ENCODE results near the gene F10.

The F10 gene

DNA sequence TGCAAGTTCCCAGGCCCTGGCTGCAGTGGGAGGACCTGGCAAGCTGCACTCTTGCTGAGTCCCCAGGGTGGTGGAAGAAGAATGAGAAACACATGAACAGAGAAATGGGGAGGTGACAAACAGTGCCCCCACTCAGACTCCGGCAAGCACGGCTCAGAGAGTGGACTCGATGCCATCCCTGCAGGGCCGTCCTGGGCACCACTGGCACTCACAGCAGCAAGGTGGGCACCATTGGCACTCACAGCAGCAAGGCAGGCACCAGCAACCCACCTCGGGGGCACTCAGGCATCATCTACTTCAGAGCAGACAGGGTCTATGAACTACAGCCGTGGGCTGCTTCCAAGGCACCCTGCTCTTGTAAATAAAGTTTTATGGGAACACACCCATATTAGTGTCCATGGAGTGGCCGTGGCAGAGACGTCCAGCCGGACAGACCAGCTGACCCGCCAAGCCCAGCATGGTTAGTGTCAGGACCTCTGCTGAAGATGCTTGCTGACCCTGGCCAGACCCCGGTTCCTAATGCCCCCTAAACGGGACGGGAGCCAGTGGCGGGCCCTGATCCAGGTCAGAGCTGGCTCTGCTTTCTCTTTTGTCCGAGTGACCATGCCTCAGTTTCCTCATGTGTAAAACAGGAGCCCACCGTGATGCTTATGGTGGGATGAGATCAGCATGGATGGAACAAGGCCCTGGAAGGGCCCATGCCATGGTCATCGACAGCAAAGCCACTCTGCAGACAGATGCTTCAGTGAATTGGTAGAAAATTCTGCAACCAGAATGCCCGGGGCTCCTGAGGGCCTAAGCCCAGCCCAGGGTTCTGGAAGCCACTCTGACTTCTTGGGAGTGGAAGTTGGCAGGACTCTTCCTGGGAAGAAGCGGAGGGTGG, 2.1 kb upstream of the F10 start:
- DNase-seq (ENCODE audit: low spot score), result no peak
- TF ChIP-seq, protein P1, sequence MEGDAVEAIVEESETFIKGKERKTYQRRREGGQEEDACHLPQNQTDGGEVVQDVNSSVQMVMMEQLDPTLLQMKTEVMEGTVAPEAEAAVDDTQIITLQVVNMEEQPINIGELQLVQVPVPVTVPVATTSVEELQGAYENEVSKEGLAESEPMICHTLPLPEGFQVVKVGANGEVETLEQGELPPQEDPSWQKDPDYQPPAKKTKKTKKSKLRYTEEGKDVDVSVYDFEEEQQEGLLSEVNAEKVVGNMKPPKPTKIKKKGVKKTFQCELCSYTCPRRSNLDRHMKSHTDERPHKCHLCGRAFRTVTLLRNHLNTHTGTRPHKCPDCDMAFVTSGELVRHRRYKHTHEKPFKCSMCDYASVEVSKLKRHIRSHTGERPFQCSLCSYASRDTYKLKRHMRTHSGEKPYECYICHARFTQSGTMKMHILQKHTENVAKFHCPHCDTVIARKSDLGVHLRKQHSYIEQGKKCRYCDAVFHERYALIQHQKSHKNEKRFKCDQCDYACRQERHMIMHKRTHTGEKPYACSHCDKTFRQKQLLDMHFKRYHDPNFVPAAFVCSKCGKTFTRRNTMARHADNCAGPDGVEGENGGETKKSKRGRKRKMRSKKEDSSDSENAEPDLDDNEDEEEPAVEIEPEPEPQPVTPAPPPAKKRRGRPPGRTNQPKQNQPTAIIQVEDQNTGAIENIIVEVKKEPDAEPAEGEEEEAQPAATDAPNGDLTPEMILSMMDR (IDR thresholded peaks at IDR 0.05; ENCODE audit: poor library complexity, severe bottlenecking), result no peak
- Histone ChIP-seq H3K4me3 (ENCODE audit: severe bottlenecking) (no peak overlapping the region), H3K27me3 (ENCODE audit: insufficient read depth, poor library complexity, severe bottlenecking) (no peaks in the 10 kb centered on the region), H3K4me1 (ENCODE audit: insufficient read depth, poor library complexity, severe bottlenecking) (no peaks in the 10 kb centered on the region), H3K9me3 (ENCODE audit: severe bottlenecking) (no peaks in the 10 kb centered on the region), H3K36me3 (ENCODE audit: low read depth) (no peaks in the 10 kb centered on the region), H3K27ac (ENCODE audit: poor library complexity, severe bottlenecking) (no peak overlapping the region)
- ATAC-seq (ENCODE audit: low read depth), result no peak

DNA sequence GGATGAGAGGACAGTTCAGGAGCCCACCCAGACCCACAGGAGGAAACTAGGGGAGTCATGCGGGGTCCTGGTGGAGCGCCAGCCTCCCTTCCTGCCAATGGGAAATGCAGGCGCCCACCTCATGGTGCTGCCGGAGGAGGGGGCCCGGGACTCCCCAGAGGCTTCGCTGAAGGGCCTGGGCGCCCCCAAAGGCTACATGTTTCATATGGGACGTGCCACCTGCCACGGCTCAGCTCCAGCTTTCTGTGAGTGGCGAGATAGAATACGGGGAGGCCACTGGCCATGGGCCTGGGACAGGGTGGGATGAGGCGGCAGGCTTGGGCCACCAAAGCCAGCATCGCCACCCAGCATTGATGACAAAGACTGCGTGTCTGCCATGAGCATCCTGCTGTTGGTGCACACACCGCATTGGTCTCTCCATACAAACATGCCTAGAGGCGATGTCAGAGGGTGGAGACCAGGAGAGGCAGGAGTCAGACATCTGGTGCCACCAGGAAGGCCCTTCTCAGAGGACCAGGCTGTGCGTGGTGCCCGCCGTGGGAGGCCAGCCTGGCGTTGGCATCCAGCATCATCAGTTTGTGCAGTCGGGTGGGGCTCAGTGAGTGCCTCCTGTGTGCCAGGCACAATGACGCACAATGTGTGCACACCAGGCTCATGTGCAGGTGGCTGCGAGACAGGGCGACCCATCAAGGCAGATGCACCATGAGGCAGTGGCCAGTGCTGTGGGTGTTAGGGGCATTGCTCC, 1.2 kb upstream of the F10 start:
- Histone ChIP-seq H3K27me3 (ENCODE audit: insufficient read depth, poor library complexity, severe bottlenecking) (no peaks in the 10 kb centered on the region), H3K27ac (ENCODE audit: poor library complexity, severe bottlenecking) (no peak overlapping the region), H3K9me3 (ENCODE audit: severe bottlenecking) (no peaks in the 10 kb centered on the region), H3K36me3 (ENCODE audit: low read depth) (no peaks in the 10 kb centered on the region), H3K4me3 (ENCODE audit: severe bottlenecking) (no peak overlapping the region), H3K4me1 (ENCODE audit: insufficient read depth, poor library complexity, severe bottlenecking) (no peaks in the 10 kb centered on the region)
- no peak for ATAC-seq (ENCODE audit: low read depth)
- no peak for DNase-seq (ENCODE audit: low spot score)
- TF ChIP-seq, protein P1 (IDR thresholded peaks at IDR 0.05; ENCODE audit: poor library complexity, severe bottlenecking), result no peak

DNA sequence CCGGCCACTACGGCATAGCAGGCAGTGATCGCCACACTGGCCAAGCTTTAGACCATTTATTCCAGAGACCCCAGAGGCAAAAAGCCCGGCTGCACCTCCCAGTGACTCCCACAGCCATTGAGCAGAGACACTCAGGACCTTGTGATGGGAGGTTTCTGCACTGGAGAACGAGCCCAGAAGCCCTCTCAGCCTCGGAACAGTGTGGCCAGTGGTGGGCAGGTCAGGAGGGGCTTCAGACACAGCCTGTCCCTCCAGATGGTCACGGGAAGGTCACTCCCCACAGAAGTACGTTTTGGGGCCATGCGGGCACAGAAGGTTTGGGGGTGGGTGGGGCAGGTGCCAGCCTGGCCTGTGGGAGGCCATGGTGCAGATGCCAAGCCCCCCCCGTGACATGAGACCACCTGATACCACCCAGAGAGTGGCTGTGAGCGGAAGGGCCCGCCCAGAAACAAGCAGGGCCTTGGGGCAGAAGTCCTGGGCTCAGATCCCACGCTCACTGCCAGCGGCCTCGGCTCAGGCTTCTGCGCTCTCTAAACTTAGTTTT, 599 bp upstream of the F10 start:
- Histone ChIP-seq H3K4me3 (ENCODE audit: severe bottlenecking) (no peak overlapping the region), H3K36me3 (ENCODE audit: low read depth) (no peaks in the 10 kb centered on the region), H3K27me3 (ENCODE audit: insufficient read depth, poor library complexity, severe bottlenecking) (no peaks in the 10 kb centered on the region), H3K9me3 (ENCODE audit: severe bottlenecking) (no peaks in the 10 kb centered on the region), H3K4me1 (ENCODE audit: insufficient read depth, poor library complexity, severe bottlenecking) (no peaks in the 10 kb centered on the region), H3K27ac (ENCODE audit: poor library complexity, severe bottlenecking) (no peak overlapping the region)
- TF ChIP-seq, protein P1 (IDR thresholded peaks at IDR 0.05; ENCODE audit: poor library complexity, severe bottlenecking), result no peak
- DNase-seq (ENCODE audit: low spot score), result no peak
- ATAC-seq (ENCODE audit: low read depth), result no peak

DNA sequence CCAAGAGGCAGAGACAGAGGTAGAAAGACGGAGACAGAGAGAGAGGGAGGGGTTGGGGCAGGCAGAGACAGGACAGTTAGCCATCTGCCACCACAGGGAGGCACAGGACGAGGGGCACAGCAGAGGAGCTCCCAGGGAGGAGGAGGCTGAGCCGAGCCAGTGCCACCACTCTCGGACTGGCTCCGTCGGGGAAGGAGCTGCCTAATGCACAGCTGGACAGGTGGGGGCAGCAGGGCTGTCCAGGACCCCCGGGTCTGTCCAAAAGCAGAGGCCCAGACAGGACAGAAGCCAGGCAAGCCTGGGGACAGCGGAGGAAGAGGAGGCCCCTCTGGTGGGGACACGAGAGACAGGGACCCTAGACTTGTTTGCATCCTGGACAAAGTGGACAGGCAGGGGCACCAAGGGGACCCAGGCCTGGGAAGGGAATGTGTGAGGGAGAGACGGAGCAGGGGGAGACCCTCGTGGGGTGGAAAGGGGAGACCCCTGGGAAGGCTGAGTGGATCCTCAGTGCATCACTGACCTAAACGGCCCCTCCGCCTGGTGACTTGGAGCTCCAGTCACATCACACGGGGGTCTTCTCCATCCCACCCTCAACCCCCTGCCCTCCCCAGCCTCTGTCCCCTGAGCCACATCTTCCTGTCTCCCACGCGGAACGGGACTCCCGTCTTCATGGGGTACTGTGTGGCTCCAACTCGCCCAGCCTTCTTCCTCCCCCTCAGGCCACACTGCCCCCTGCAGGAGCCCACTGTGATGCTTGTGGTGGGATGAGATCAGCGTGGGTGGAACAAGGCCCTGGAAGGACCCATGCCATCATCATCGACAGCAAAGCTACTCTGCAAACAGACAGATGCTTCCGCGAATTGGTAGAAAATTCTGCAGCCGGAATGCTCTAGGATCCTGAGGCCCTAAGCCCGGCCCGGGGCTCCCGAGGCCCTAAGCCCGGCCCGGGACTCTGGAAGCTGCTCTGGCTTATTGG, 915 bp downstream of the F10 start:
- ATAC-seq (ENCODE audit: low read depth) (no peak), DNase-seq (ENCODE audit: low spot score) (no peak)
- H3K9me3 ChIP-seq (ENCODE audit: severe bottlenecking), result no peaks in the 10 kb centered on the region
- H3K4me1 ChIP-seq (ENCODE audit: insufficient read depth, poor library complexity, severe bottlenecking), result no peaks in the 10 kb centered on the region
- H3K27ac ChIP-seq (ENCODE audit: poor library complexity, severe bottlenecking), result no peak overlapping the region
- TF ChIP-seq, protein P1 (IDR thresholded peaks at IDR 0.05; ENCODE audit: poor library complexity, severe bottlenecking), result no peak
- no peaks in the 10 kb centered on the region for H3K27me3 ChIP-seq (ENCODE audit: insufficient read depth, poor library complexity, severe bottlenecking)
- no peaks in the 10 kb centered on the region for H3K36me3 ChIP-seq (ENCODE audit: low read depth)
- no peak overlapping the region for H3K4me3 ChIP-seq (ENCODE audit: severe bottlenecking)
